NCI-H510A treated with DMSO at 0.1 percent for 48 hours (cell line): ENCODE measurements around the gene THBS1.
A peak's percentile ranks its signal among the peaks of the same experiment; 100 is the strongest.

ENCODE experiments used
- DNase-seq: peaks from one replicate; lab custom pipeline; 2025; lab: John Stamatoyannopoulos, UW

THBS1 gene

GRCh38 chr15:39574427-39574826, 6.5 kb upstream of the THBS1 start:
- DNase-seq = no peak

DNA sequence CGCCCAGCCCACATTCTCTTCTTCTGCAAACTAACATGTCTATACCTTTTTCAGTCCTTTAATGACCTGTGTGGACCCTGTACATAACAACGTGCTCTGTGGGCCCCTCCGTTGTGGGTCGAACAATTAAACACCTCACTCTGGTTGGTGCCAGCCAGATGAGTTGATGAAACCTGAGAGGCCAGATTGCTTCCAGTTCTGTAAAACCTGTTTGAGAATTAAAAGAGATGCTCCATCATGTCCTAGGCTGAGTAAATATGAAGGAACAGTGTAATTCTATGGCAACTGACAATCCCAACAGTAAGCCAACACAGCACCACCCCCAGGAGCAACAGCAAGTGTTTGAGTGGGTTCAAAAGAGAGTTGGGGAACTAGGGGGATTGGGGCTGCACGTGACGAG, 5.7 kb upstream of the THBS1 start:
- no peak for DNase-seq

GRCh38 chr15:39578851-39579486, 1.9 kb upstream of the THBS1 start:
- no peak for DNase-seq

GRCh38 chr15:39579487-39580116, 1.3 kb upstream of the THBS1 start:
- no peak for DNase-seq

GRCh38 chr15:39580117-39580484, 778 bp upstream of the THBS1 start:
- peak; percentile 82 for DNase-seq

DNA sequence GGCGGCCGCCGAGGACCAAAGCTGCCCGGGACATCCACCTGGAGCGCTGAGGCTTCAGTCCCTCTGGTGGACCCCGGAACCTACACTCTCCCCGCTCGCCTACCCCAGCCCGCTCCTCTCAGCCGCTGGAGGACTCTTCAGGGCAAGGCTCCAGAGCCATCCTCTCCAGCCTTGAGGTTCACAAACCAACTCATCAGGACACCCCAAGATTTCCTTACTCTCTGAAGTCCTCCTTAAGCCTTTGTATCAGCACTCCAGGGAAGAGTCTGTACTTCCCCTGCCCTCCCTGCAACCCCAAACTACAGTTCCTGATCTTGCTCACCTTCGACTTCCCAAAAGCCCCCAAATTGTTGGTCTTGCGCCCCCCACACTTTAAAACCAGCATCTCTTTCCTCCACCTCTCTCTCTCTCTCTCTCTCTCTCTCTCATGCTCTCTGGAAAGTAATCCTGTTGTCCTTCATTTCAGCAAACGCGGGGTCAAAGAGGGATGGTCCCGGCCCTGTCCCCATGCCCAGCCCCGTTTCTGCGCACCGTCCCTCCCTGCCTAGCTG, 438 bp downstream of the THBS1 start:
- DNase-seq = no peak

- peak; percentile 0 for DNase-seq
Measured at GRCh38 chr15:39581793-39582285, 960 bp downstream of the THBS1 start.

DNA sequence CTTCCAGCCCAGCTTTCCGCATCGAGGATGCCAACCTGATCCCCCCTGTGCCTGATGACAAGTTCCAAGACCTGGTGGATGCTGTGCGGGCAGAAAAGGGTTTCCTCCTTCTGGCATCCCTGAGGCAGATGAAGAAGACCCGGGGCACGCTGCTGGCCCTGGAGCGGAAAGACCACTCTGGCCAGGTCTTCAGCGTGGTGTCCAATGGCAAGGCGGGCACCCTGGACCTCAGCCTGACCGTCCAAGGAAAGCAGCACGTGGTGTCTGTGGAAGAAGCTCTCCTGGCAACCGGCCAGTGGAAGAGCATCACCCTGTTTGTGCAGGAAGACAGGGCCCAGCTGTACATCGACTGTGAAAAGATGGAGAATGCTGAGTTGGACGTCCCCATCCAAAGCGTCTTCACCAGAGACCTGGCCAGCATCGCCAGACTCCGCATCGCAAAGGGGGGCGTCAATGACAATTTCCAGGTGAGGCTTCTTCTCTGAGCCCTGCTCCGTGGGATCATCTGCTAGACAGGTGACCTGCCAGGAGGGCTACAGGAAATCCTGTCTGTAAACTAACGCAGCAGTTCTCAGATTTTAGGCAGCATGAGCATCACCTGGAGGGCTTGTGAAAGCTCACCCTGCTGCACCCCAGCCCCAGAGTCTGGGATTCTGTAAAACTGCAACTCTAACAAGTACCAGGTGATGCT, 1.6 kb downstream of the THBS1 start:
- no peak for DNase-seq

DNA sequence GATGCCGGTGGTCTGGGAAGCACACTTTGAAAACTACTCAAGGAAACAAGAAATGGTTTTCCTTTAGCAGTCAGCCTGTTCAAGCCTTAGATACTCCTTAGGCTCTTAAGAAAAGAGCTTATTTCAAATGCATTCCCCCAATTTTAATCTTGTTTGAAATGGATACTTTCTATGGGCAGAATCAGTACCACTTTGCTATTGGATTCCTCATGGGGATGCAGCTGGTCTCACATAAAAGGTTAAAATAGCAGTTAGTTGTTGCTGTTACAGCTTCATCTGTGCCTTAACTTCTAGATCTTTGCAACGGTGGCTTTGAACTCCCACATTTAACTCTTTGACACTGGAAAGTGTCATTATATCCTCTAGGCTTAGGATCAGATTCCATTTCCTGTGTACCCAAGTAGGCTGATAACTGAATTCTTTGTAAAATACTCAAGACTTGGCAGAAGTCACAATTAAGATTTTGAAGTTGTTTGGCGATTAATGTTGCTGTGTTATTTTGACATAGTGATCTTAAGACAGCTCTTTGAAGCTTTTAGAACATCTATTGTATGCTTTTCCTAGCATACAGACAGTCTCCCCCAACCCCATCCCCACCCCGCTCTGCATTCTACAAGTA, 2.2 kb downstream of the THBS1 start:
- DNase-seq = no peak

- no peak for DNase-seq
Measured at GRCh38 chr15:39583596-39584265, 2.9 kb downstream of the THBS1 start.

GRCh38 chr15:39584266-39584659, 3.4 kb downstream of the THBS1 start:
- no peak for DNase-seq

DNA sequence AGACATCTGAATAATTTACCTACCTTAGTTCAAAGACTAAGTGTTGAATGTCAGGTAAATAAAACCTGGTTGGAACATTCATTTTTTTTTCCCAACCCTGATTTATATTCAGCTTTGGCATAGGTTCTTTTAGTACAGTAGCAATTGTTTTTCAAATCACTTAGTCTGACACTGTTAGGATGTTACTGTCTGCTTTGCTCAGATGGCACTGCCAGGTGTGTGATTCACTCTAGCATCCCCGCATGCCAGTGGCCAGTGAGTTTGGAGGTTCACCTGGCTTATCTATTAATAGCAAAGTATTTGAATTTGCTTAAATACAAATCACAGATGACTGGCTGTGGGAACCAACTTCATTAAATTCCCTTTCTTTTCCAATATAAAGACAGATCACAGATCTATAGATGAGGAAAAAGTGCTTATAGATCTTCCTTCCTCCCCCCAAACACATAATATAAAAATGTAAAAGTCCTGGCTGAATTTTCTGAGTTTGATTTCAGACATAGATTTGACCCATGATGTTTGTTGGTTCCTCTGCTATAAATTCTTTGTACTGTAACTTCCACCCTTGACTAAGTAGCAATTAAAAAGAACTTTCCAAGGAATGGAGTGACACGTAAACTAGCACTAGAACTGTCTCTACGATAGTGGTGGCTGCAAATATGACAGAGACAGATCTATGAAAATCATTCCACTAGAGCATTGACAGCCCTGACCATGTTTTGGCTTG, 3.9 kb downstream of the THBS1 start:
- no peak for DNase-seq

- no peak for DNase-seq
Measured at GRCh38 chr15:39585389-39585841, 4.5 kb downstream of the THBS1 start.

DNA sequence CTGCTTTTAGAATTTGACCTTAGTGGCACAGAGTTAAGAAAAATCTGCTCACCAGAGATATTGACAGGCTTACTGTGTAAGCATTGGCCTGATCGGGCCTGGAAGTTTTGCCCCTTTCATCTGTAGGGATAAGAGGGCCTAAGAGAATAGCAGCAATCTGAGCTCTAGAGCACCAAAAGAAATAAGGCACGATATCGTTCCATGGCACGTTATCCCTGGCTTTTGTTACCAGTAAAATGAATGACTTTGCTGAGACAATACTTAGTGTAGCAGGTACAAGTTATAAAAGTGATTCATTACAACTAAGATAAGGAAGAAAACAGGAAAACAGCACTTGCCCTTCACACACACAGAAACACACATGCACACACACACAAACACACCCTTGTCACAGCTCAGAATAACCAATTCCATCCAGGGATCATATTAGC, 5.0 kb downstream of the THBS1 start:
- no peak for DNase-seq

- DNase-seq = no peak
Measured at GRCh38 chr15:39586387-39587095, 5.7 kb downstream of the THBS1 start.

DNA sequence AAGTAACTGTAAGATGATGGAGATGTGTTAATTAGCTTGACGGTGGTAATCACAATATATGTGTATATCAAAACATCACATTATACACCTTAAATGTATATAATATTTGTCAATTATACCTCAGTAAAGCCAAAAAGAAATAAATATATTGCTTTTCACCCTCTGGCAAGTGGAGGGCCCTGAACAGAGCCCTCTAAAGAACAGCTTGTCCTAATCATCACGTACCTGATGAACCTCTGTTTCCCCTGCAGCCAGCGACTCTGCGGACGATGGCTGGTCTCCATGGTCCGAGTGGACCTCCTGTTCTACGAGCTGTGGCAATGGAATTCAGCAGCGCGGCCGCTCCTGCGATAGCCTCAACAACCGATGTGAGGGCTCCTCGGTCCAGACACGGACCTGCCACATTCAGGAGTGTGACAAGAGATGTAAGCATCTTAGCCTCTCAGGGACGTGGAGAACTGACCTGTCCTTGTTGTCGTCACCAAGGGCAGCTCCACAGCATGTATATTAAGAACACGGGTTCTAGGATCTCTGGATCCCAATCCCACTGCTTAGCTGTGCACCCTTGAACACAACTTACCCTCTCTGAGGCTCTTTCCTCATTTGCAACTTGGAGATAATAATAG, 6.3 kb downstream of the THBS1 start:
- no peak for DNase-seq

DNA sequence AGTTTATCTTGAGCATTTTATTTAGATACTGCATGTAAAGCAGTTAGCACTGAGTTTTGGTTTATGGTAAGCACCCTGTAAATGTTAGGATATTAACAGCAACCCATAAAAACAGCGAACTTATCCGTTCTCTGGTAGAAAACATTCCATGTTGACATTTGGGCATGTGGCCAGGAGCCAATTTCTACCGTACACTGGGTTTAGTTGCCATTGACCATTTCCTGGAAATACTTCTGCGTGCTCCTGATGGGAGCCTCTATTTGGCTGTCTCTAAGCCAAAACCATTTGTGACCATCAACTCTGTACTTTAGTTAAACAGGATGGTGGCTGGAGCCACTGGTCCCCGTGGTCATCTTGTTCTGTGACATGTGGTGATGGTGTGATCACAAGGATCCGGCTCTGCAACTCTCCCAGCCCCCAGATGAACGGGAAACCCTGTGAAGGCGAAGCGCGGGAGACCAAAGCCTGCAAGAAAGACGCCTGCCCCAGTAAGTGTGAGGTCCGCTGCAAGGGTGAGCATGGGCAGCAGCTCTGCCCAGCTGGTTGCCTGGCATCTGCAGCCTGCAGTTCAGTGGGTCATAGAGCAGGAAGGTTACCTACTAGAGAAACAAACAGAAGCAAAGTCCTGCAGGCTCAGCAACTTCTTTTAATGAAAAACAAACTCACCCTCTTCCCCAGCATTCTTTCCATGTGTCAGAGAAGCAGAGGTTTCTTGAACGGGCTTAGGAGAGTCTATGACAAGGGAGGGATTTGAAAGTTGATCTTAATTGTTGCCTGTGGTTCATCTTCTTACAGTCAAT, 7.1 kb downstream of the THBS1 start:
- no peak for DNase-seq

DNA sequence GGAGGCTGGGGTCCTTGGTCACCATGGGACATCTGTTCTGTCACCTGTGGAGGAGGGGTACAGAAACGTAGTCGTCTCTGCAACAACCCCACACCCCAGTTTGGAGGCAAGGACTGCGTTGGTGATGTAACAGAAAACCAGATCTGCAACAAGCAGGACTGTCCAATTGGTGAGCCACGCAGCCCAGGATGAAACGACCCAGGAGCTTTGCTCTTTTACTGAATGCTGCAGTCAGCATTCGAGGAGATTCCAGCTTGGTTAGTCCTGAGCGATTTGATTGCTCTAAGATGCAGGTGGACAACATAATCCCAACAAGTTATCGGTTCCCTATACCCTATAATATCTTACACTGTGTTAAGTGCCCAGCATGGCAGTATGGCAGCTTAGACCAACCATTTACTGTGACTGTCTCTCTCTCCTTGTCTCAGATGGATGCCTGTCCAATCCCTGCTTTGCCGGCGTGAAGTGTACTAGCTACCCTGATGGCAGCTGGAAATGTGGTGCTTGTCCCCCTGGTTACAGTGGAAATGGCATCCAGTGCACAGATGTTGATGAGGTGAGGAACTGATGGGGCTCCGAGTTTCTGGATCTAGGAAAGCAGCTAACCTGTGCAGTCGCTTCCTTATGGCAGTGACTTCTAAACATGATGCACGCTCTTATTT, 7.8 kb downstream of the THBS1 start:
- DNase-seq = no peak
